ENCODE measurements around the gene EXOC7.

EXOC7 gene

DNA sequence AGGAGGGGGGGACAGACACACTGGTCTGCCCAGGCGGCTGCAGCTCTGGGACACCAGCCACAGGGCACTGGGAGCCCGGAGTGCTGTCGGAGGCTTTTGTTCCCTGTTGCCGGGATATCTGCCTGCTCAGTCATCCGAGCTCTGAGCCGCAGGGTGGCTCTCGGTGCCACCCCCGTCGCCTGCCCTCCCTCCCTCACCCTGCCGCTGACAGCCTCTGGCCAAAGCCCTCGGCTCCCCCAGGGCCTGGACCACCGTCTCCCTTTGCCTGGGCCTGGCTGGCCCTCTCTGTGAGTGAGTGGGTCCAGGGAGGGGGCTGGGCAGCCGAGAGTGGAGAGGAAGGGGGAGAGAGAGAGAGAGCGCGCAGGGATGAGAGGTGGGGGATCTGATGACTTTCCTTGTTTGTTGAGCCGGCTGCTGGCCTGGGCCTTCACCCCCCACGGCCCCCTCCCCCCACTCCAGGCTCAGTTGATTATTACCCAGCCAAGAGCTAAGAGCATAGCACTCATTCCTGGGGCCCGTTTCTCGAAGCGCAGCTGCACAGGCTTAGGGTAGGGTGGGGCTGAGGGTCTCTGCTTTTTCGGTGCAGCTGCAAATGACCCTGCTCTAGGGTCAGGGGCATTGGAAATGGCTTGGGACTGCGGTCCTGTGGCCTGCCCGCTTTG lies 34.8 kb upstream of the EXOC7 start:
- peak; percentile 54 for DNase-seq (ENCODE audit: low spot score)

DNA sequence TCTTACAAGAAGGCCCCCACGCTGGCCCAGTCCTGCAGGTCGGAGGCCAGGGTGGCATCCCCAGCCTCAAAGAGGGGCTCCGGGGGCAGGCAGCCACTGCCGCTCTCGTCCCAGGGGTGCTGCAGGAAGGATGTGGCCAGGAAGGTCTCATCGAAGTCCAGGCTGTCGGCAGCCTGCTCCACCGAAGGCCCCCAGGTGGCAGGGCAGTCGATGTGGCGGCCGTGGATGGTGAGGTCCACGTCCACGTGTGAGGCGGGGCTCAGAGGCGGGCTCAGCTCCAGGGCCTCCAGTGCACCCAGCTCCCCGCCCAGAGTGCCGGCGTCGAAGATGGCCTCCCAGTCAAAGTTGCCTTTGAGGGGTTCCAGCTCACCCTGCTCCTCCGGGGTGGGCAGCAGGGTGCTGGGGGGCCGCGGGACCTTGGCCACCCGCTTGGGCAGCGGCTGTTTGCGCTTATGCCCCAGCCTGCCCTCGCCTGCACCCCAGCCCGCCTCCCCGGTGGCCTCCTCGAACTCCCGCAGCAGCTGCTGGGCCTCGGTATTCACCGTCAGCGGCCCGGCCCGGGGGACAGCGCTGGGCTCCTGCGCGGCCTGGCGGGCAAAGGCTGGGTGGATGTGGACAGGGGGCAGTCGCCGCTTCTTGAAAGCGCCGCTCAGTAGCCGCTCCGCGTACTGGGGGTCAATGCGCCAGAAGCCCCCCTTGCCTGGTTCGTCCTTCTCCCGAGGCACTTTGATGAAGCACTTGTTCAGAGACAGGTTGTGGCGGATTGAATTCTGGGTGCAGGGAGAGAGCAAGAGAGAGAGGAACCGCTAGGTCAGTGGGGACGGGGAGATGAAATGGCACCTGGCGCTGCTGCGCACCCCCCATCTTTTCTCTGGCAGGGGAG lies 34.0 kb upstream of the EXOC7 start:
- no peak for DNase-seq (ENCODE audit: low spot score)

DNA sequence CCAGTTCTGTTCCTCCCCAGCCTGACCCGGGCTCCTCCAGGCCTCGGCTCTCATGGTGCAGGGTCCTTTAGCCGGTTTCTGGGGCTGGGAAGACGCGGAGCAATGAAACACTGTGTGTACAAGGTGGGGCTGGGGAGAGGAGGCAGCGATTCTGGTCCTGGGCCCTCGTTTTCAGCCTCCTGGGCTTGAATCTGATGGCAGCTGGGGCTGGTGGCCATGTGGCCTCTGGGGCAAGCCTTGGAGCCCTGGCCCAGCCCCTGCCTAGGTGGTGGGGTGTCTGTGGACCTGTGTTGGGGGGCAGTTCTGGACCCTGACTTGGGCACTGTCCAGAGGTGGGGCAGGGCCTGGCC lies 33.4 kb upstream of the EXOC7 start:
- DNase-seq (ENCODE audit: low spot score), result no peak

DNA sequence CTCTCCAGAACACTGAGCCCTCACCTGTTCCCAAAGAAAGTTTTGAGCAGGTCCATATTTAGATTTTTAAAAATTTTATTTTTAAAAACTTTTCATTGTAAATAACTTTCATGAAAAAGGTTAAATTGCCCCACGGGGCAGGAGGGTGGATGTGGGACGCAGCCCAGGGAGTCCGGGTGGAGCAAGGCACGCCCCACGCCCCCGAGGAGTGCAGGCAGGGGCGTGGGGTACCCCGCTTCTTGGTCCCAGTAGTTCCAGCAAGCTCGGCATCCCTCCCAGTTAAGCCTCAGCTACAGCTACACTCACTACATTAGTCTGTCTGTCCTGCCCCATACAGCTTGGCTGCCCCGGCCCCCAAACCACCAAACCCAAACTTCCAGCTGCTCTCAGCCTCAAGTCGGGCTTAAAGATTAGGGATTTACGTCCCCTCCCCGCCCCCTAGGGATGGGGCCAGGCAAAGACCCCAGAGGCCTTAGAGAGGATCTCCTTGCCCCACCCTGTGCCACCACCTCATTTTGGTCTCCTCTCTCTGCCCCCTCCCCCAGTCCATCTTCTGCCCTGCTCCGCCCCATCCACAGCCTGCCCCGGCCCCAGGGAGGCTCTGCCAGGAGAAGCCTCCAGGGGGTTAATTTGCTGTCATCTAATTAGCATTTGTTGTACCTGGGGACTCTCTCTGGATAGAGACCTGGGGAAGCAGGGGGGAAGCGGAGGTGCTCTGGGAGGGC lies 32.9 kb upstream of the EXOC7 start:
- no peak for DNase-seq (ENCODE audit: low spot score)

DNA sequence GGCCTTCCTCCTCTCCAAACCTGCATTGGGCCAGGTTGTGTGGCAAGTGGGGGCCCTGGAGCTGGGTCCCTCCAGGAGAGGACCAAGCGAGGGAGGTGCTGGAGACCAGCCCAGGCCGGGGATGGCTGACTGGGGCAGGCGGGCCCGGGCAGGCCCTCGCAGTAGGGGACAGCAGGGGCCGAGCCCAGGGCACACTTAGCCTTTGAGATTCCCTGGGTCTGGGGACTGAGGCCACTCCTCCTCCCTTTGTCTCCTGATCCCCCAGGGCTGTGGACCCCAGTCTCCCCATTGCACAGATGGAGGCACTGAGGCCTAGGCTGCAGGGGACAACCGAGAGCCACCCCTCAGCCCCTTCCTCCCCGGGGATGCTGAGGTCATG lies 32.2 kb upstream of the EXOC7 start:
- DNase-seq (ENCODE audit: low spot score), result no peak

DNA sequence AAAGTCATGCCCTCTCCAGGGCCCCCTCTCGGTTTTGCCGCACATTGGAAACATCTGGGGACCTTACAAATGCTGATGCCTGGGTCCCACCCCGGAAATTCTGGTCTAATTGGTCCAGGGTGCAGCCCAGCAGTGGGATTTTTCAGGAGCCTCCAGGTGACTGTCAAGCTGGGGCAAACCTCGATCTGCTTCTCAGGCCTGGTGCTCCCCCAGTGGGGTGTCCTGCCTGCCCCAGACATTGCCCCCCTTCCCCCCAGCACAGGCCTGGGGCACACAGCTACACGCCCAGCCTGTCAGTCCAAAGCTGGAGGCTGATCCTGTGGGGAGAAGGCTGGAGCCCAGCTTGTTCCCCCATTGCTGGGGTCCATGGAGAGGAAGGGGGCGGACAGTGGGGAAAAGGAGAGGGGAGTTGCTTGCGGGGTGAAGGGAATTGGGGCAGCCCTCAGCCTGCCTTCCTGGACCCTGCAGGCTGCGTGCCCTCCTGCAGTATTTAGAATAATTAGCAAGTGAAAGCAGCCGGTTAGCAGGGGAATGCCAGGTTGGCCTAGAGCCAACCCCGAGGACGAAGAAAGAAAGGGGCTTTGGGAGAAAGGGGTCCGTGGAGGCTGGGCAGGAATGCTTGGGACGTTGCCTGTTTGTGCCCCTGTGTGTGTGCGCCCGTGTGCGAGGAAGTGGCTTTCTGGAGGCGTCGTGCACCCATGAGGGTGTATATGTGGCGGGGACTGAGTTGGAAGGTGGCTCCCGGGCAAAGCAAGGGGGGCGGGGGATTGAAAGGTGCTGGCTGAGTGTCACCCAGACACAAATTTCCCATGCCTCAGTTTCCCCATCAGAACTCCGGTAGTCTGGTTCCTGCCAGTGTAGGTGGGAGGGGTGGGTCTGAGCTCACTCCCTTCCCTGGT lies 31.6 kb upstream of the EXOC7 start:
- DNase-seq (ENCODE audit: low spot score), result no peak

DNA sequence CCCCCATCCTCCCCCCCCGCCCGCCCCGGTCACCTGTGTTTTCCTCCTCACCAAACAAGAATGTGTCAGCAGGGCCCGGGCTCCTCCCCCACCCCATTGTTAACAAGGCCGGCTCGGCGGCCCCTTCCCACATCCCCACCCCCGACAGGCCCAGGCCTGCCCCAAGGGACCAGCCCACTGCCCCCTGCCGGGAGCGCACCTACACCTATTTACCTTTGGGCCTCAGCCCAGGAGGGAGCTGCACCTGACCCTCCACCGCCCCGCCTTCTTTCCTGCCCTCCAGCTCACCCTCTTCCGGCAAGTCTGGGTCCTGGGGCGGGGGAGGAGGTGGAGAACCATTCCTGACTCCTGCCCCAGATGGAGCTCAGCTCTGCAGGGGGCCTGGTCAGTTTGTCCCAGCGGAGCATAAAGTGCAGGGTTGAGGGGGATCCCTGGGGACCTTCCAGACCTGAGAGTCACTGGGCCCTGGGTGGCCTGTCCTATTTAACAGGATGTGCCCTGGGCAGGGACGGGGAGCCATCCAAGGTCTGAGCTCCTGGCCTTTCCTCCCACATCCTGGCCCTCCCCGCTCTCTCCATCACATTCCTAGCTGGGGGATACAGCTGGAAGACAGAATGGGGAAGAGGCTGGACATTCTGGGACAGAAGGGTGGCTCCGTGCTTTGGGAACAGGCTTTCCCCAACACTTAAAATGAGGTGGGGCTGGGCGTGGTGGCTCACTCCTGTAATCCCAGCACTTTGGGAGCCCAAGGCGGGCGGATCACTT lies 29.2 kb upstream of the EXOC7 start:
- peak; percentile 93 for DNase-seq (ENCODE audit: low spot score)

DNA sequence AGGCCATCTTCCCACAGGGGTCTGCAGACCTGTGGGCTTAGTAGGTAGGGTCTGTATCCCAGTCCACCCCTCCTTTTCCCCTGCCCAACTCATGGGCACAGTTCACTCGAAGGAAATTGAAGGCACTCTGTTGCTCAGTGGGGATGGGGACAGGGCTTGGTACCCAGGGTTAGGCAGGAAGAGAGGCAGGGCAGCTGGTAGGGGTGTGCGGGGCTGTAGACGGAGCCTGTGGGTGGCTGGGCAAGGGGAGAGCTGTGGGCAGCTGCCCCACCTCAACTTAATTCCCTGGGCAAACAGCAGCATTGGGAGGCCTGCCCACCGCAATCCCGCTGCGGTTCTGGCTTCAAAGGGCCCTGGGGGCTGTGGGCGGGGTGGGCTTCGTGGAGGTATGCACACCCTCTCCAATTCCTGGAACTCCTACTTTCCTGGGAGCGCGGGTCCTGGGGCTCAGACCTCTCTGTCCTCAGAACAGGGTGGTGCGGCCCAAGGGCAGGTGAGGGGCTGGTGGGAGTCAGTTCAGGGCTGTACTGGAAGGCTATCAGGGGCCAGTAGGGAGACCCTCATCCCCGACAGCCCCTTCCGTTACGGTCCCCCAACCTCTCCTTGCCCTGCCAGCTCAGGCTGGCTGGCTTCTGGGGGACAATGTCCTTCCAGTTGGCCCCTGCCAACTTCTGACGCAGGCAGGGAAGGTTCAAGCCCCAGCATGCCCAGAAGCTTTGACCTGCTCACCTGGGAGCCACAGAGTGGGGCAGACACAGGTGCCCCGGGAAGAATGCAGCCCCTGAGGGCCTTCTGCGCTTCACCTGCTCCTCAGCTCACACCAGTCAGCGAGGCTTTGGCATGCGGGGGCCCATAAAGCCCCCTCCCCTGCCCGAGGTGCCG lies 28.3 kb upstream of the EXOC7 start:
- DNase-seq (ENCODE audit: low spot score), result peak; percentile 88

DNA sequence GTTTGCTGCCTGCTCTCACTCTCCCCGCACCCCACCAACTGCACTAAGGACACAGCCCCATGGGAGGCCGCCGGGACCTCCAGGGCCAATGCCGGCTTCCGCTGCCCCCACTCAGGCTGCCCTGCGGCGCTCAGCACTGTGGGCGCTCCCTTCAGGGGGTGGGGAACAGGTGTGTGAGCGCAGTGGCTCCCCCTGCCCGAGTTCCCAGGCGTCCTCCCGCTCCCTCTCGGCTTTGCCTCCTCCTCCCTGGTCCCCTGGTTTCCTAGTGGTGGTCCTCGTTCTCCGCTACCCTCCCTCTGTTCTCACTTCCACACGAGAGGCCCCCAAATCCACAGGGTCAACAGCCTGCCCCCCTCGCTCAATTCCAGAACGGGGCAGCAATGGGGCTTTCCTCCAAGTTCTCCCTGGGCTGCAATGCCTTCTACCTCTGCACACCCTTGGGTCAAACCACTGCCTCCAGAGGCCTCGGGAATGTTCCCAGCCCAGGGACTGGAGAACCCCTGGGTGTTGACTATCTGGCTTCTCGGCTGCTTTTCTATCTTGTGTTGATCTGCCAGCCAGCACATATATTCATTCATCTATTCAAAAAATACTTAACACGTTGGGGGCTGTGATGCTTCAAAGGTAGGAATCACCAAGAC lies 27.6 kb upstream of the EXOC7 start:
- no peak for DNase-seq (ENCODE audit: low spot score)

DNA sequence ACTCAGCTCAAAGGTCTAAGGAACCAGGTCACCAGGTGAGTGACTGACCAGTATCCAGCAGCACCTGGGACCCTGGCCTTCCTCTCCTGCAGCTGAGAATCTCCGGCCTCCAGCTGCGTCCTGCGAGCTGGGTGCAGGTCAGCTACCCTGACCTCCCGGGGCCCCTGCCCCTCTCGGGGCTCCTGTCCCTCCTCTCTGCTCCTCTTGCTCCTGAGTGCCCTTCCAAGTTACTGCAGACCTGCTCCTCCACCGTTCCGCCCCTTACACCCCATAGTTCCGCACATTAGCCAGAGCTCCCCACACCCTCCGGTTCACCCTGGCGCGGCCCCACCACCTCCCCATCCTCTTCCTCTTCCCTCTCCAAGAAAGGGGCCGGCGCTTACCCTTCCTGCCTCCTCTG lies 26.9 kb upstream of the EXOC7 start:
- DNase-seq (ENCODE audit: low spot score), result no peak

DNA sequence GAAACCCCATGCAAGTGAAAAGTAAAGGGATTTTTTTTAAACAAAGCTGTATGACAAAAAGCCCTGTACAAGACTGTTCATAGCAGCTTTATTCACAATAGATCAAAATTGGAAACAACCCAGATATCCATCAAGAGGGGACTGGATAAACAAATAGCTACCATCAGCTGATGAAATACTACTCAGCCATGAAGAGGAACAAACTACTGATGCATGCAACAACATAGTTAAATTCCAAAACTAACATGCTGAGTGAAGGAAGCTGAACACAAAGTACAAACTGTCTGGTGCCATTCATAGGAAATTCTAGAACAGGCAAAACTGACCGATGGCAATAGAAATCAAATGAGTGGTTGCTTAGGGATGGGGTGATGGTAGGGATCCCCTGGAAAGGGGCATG lies 22.3 kb upstream of the EXOC7 start:
- no peak for DNase-seq (ENCODE audit: low spot score)

DNA sequence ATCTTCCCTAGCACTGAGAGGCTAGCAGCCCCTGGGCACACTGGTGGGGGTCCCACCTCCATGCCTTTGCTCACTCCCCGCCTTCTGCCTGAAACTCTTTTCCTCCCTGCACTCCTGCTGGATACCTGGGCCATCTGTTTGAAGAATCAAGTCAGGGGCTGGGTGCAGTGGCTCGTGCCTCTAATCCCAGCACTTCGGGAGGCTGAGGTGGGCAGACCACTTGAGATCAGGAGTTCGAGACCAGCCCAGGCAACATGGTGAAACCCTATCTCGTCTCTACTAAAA lies 21.7 kb upstream of the EXOC7 start:
- DNase-seq (ENCODE audit: low spot score), result no peak

DNA sequence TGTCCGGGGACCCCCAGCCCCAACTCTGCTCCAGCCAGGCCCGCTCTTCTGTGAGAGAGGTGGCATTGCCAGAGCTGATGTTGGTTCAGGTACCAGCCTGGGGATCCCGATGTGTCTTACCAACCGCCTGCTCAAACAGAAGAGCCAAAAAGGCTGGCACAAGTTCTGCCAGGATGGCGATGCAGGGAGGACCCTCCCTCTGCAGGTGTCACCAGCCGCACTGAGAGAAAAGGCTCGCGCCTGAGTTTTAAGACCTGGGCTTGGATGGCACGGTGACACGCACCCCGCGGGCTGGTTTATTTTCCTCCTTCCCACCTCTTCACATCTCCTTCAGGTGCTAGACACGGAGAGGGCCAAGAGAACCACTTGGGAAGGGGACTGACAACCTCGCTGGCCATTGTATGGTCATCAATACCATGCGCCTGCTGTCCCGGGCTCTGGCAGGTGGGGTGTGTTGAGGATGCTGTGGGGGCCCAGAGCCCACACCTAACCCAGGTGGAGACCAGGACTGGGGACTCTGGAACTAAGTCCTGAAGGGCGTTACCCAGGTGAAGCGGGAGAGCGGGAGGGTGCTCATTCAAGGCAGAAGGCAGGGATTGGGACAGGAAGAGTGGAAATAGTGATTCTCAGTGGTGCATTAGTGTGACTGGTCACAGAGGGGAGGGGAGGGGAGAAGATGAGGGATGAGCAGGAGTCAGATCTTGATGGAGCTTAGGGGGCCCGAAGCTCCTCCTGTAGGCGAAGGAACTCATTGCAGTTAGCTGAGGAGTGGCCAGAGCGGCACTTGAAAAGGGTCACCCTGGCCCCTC lies 21.2 kb upstream of the EXOC7 start:
- DNase-seq (ENCODE audit: low spot score), result no peak

DNA sequence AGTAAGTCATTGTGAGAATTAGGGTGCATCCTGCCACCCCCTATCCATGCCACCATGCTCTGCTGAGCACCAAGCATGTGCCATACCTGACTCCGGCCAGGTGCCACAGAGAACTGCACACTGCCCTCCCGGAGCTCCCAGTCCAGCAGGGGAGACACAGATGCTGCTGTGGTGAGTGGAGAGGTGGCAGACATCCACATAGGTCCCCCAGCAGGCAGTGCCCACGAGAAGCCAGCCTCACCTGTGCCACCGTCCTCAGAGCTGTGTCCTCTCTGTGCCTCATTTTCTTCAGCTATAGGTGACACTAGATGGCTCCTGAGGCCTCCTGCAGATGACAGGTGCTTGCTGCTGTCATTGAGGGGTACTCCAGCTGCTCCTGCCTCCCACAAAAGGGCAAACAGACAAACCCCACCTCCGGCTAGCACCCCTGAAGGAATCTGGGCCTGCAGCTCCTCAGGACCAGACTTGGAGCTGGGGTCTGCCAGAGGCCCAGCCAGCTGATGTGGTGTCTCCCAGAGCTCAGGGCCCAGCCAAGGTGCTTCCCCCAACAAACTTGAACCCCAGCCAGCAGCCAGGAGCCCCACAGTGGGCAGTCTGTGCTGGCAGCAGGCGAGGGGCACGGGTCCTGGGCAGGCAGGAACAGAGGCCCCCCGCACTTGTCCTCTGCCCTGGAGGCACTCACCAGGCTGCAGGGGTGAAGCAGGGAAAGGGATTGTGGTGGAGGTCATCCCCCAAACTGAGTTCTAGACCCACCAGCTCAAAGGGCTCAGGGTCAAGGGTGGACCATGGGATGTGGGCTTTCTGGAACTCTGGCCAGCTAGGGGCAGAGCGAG lies 20.4 kb upstream of the EXOC7 start:
- DNase-seq (ENCODE audit: low spot score), result no peak

DNA sequence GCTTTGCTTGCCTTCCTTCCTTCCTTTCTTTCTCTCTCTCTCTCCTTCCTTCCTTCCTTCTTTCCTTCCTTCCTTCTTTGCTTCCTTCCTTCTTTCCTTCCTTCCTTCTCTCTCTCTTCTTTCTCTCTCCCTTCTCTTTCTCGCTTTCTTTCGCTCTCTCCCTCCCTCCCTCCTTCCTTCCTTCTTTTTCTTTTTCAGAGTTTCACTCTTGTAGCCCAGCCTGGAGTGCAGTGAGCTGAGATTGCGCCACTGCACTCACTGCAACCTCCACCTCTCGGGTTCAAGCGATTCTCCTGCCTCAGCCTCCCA lies 19.6 kb upstream of the EXOC7 start:
- DNase-seq (ENCODE audit: low spot score), result no peak

DNA sequence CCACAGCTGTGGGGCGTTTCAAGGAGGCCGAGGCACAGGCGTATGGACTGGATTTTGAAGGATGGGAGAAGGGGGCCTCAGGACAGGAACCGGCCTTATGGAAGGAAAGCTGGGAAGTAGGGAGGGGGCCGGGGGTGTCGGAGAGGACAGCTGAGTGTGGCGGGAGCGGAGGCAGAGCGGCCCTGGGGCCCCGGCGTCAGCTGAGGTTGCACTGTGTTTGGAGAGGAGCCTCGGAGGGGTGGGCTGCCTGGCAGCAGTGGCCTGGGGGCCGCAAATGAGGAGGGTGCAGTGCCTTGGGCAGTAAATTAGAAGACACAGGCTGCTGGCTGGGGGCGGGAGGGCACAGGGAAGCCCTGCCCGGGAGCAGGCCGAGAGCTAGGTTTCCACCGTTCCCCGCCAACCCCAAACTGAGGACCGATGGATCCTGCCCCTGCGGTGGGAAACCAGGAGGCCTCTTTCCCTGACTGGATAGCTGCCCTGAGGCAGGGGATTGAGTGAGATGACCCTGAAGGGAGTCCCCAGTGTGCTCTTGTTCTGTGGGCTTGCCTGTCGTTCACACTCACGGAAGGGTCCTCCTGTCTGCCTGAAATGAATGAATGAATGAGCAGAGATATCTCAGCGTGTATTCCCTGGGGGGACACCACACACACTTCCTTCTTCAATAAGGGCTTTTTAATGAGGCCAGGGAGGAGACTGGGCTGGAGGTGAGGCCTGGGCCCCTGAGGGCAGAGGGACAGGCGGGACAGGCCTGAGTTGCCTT lies 19.0 kb upstream of the EXOC7 start:
- DNase-seq (ENCODE audit: low spot score), result no peak

DNA sequence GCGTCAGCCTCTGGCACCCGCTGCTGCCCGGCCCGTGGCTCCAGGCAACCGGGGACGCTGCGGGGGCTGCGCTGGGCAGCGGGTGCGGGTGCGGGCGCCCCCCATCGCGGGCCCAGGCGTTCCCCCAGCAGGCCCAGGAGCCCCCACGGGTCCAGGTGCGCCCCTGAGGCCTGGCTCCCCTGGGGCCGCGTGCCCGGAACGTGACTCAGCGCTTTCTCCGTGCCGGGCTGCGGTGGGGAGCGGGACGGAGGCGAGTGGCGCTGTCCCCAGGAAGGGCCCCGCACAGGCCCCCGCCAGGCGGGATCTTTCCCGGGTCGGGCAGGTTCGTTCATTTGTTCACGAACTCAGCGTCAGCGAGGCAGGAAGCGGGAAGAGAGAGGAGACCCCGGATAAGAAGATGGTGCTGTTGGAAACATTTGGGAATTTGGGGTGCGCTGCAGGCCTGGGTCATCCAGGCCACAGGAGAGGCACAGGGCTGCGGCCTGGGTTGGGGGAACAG lies 18.4 kb upstream of the EXOC7 start:
- DNase-seq (ENCODE audit: low spot score), result no peak

DNA sequence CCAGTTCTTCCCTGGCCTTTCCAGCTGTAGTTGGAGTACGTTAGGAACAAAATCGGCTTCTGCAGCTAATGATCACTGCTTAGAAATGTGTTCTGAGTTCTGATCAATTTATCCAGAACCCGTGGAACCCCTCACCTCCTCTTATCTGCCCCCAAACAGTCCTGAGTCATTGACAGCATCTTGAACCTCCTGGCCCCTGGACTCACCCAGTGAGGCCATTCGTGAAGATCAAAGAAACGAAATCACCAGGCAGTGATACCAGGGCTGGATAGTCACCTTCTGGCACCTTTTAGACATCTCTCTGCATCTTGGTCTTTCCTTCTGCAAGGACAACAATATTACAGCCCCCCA lies 17.0 kb upstream of the EXOC7 start:
- no peak for DNase-seq (ENCODE audit: low spot score)
